Nephron progenitor cell (in vitro differentiated cells): ENCODE data around the gene EFNA5.

Experiments used
- DNase-seq: peaks from one replicate; pipeline ENCODE4 v3.0.0; 2021
- H3K27ac Mint-ChIP-seq: 2 replicates; pipeline ENCODE4 v1.8.0; 2021; ENCODE audit warnings: mild to moderate bottlenecking, moderate library complexity, mixed read lengths
- H3K27me3 Mint-ChIP-seq: 2 replicates; pipeline ENCODE4 v1.8.0; 2021; ENCODE audit warnings: mild to moderate bottlenecking, low read depth, mixed read lengths; ENCODE audit not compliant: poor library complexity
- H3K36me3 Mint-ChIP-seq: 2 replicates; pipeline ENCODE4 v1.8.0; 2021; ENCODE audit warnings: low read depth, mixed read lengths
- H3K4me1 Mint-ChIP-seq: 2 replicates; pipeline ENCODE4 v1.8.0; 2021; ENCODE audit warnings: mixed read lengths
- H3K4me3 Mint-ChIP-seq: 2 replicates; pipeline ENCODE4 v1.8.0; 2021; ENCODE audit warnings: mild to moderate bottlenecking, moderate library complexity, mixed read lengths
- H3K9me3 Mint-ChIP-seq: 2 replicates; pipeline ENCODE4 v1.8.0; 2021; ENCODE audit warnings: mild to moderate bottlenecking, moderate library complexity, mixed read lengths
- TF ChIP-seq, protein P1 (sequence below): fragments of 200-600 bp; sonication (generic); IDR thresholded peaks from 2 replicates; pipeline ENCODE4 v1.5.0; 2021; ENCODE audit warnings: antibody characterized with exemption

EFNA5 gene

DNA sequence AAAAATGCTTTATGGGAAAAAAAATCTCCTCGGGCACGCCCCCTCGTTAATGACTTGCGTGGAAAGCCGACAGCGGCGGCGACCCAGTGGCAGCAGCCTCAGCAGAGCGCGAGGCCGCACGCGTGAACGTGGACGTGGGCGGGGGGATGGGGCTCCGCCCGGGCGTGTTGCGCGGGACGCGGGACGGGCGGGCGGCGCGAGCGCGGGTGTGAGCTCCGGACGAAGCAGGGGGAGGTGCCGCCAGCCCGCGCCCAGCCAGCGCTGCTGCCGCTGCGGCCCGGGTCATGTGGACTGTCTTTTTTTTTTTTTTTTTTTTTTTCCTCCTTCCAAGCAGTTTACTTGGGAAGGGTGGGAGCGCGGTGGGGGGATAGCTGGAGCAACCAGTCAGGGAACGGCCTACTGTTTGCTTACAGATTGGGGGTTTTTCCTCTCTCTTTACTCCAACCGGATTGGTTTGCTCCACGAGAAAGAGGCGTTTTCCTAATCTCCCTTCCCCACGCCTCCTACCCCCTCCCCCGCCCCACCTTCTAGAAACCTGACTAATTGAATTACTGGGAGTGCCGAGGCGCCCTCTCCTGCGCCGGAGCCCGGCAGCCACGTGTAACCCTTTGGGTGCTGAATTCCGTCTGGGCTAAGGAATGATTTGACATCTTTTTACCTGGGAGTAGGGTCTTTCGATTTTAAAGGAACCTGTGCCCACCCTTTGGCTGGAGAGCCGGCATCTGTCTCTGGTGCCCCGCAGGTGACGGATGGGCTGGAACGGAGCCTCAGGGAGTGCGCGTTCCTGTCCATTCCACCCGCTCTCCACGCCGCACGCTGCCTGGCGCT, 1.7 kb upstream of the EFNA5 start:
- peaks cover 58% of the 10 kb centered on the region for H3K4me1 Mint-ChIP-seq

DNA sequence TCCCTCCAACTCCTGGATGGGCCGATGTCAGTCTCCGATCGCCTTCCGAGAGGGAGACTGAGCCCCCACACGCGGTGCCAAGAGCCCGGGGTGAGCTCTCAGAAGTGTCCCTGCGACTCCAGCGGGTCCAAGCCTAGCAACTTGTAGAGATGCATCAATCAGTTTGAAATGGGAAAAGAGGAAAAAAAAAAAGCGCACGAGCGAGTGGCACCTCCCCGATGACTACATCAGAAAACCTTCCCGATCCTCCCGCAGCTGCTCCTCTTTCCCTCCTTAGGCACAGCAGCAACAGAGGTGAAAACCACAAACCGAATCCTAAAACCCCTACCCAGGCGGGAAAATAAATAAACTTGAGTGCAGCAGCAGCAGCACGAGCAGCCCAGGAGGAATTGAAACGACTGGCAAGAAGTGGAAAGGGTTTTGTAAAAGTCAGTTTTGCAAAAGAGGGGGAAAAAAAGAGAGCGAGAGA, 1.0 kb upstream of the EFNA5 start:
- Mint-ChIP-seq H3K27me3 (no peaks in the 10 kb centered on the region), H3K9me3 (no peaks in the 10 kb centered on the region)
- no peak for DNase-seq

More for the DNA sequence above, 1.7 kb upstream of the EFNA5 start:
- DNase-seq = peak; percentile 85
- no peaks in the 10 kb centered on the region for H3K9me3 Mint-ChIP-seq
- H3K27ac Mint-ChIP-seq = peak overlapping the region; percentile 95
- TF ChIP-seq, protein P1, sequence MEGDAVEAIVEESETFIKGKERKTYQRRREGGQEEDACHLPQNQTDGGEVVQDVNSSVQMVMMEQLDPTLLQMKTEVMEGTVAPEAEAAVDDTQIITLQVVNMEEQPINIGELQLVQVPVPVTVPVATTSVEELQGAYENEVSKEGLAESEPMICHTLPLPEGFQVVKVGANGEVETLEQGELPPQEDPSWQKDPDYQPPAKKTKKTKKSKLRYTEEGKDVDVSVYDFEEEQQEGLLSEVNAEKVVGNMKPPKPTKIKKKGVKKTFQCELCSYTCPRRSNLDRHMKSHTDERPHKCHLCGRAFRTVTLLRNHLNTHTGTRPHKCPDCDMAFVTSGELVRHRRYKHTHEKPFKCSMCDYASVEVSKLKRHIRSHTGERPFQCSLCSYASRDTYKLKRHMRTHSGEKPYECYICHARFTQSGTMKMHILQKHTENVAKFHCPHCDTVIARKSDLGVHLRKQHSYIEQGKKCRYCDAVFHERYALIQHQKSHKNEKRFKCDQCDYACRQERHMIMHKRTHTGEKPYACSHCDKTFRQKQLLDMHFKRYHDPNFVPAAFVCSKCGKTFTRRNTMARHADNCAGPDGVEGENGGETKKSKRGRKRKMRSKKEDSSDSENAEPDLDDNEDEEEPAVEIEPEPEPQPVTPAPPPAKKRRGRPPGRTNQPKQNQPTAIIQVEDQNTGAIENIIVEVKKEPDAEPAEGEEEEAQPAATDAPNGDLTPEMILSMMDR = no peak
- H3K4me3 Mint-ChIP-seq = peak overlapping the region; percentile 94
- no peaks in the 10 kb centered on the region for H3K36me3 Mint-ChIP-seq
- no peaks in the 10 kb centered on the region for H3K27me3 Mint-ChIP-seq

GRCh38 chr5:107670087-107670931, 428 bp downstream of the EFNA5 start:
- TF ChIP-seq, protein P1 = no peak
- H3K4me1 Mint-ChIP-seq = peaks cover 53% of the 10 kb centered on the region
- H3K9me3 Mint-ChIP-seq = no peaks in the 10 kb centered on the region
- peak overlapping the region; percentile 94 for H3K4me3 Mint-ChIP-seq
- no peaks in the 10 kb centered on the region for H3K36me3 Mint-ChIP-seq
- peak overlapping the region; percentile 87 for H3K27ac Mint-ChIP-seq
- DNase-seq = peak; percentile 60
- no peaks in the 10 kb centered on the region for H3K27me3 Mint-ChIP-seq

More for the DNA sequence above, 1.0 kb upstream of the EFNA5 start:
- TF ChIP-seq, protein P1 = no peak
- Mint-ChIP-seq H3K36me3 (no peaks in the 10 kb centered on the region), H3K27ac (peak overlapping the region; percentile 95), H3K4me1 (peaks cover 57% of the 10 kb centered on the region), H3K4me3 (peak overlapping the region; percentile 94)

DNA sequence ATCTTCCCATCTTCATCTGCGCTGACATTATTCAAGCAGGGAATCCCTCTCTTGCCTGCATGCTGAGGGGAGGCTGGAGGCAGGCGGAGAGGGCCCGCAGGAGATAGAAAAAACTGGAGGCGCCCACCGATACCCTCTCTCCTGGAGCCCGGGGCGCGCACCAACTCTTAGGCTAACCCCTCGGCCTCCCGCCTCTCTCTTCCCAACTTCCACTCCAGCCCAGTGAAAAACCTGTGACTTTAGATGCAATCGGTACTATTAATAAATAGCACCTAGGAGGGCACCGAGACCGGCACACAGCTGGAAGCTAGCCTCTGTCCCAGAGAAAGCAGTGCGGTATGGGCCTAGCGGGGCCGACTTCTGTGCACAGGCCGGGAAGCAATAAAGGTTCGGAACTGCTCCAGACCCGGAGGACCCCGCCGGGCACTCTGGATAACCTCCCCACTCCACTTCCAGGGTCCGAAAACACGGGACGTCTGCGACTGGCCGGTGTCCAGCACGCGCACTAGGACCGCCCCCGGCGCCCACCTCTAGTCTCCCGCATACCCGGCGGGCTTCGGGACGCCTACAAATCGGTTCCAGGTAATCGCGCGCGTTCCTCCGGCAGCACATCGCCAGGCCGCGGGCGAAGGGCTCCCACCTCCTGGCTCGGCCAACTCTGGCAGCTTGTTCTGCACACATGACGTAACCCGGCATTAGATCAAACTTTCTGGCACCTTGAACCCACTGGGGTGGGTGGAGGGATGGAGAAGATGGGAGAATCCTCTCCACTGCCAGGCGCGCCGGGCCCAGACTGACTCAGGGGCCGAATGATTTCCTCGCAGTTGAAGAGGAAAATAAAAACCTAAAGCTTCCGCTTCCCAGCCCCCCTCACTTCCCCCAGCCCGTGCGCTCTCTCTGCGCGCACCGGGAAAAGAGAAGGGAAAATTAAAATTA, 1.4 kb downstream of the EFNA5 start:
- H3K4me1 Mint-ChIP-seq = peaks cover 44% of the 10 kb centered on the region

More for the DNA sequence above, 1.4 kb downstream of the EFNA5 start:
- TF ChIP-seq, protein P1 = no peak
- peak overlapping the region; percentile 94 for H3K4me3 Mint-ChIP-seq
- H3K27ac Mint-ChIP-seq = peak overlapping the region; percentile 78
- H3K27me3 Mint-ChIP-seq = no peaks in the 10 kb centered on the region
- no peaks in the 10 kb centered on the region for H3K9me3 Mint-ChIP-seq
- DNase-seq = peak; percentile 72
- no peaks in the 10 kb centered on the region for H3K36me3 Mint-ChIP-seq
